Transverse colon (tissue), 4 donors: Measurements from ENCODE around the gene PLAC1.

Source experiments
- CTCF ChIP-seq, 5 experiments: fragments of 200-600 bp in 3 of 5; fragments of 450-650 bp in 2 of 5; sonication (generic) in 3 of 5; IDR thresholded peaks; 1 replicate in 2 of 5; 2 replicates in 3 of 5; pipeline ENCODE4 v1.5.1; 2016 to 2017; ENCODE audit warnings: antibody characterized with exemption in 5 of 5, inconsistent platforms in 3 of 5, mild to moderate bottlenecking in 2 of 5, moderate library complexity in 1 of 5
- POLR2A ChIP-seq: fragments of 450-650 bp; IDR thresholded peaks from one replicate; pipeline ENCODE4 v1.6.1; 2016; ENCODE audit warnings: antibody characterized with exemption, mild to moderate bottlenecking, moderate library complexity
- POLR2AphosphoS5 ChIP-seq, 3 donors: sonication (generic); formaldehyde crosslinking; IDR thresholded peaks; one replicate each; pipeline ENCODE4 v1.6.1; 2016; ENCODE audit warnings: antibody characterized with exemption in 3 of 3

- TF ChIP-seq CTCF (IDR thresholded peaks at IDR 0.05), result no peak
- TF ChIP-seq POLR2A, result no peak
- no peak for TF ChIP-seq POLR2AphosphoS5 (IDR thresholded peaks at IDR 0.05)
Measured at GRCh38 chrX:134571796-134572195, 86.5 kb downstream of the PLAC1 start.
